Measurements from ENCODE around the gene RFC2. TPM values are rescaled to one million over a fixed set of nuclear protein-coding genes. Genes with fewer than 3 reads are reported as not detected.

The RFC2 gene
- total RNA-seq, 1 experiment from 2014 or later: 73.6 TPM

DNA sequence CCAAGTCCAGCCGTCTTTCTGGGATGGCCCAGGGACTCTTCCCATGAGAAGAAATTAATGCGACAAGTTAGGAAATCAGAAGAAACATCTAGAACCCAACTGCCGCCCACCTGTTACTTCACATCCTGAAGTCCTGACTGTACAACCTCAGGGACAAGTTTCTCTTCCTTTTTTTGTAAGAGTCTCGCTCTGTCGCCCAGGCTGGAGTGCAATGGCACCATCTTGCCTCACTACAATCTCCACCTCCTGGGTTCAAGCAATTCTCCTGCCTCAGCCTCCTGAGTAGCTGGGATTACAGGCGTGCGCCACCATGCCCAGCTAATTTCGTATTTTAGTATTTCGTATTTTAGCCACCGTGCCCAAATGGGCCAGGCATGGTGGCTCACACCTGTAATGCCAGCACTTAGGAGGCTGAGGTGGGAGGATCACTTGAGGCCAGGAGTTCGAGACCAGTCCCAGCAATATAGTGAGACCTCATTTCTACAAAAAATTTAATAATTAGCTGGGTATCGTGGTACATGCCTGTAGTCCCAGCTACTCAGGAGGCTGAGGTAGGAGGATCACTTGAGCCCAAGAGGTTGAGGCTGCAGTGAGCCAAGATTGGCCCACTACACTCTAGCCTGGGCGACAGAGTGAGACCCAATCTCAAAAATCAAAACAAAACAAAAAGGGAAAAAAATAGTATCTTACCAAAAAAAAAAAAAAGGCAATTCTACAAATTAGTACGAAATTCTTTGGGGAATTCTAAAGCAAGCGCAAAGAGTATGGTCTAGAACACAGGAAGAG is 23.6 kb downstream of the RFC2 start:
- no peak overlapping the region for H3K14ac ChIP-seq (ENCODE audit: insufficient read depth, low read length)
- H3K9me3 ChIP-seq (ENCODE audit: control insufficient read depth, low read depth, low read length): no peaks in the 10 kb centered on the region
- no peak overlapping the region for H3K4me2 ChIP-seq (ENCODE audit: insufficient read depth, insufficient read length, low read length)
- Mint-ChIP-seq H3K27me3 (ENCODE audit: low read depth) (no peaks in the 10 kb centered on the region; the same call in none of the 2 replicates), H3K4me3 (no peak overlapping the region), H3K4me1 (no peaks in the 10 kb centered on the region), H3K27ac (no peak overlapping the region), H3K9me3 (no peaks in the 10 kb centered on the region; a peak in 1 of 5 replicates), H3K36me3 (ENCODE audit: insufficient read depth in 1 of 3, low read depth in 3 of 3) (peaks cover 33 to 80% (median 72%) of the 10 kb centered on the region in 3 experiments; a peak in 6 of 7 replicates)
- no peak overlapping the region for H3K18ac ChIP-seq (ENCODE audit: insufficient read length, low read depth, low read length)
- H3K23me2 ChIP-seq (ENCODE audit: insufficient read length, low read depth, low read length, poor library complexity, severe bottlenecking): peaks cover 3% of the 10 kb centered on the region
- no peak overlapping the region for H3K4ac ChIP-seq (ENCODE audit: low read depth, low read length)
- no peaks in the 10 kb centered on the region for H4K20me1 ChIP-seq (ENCODE audit: control insufficient read depth, insufficient read depth, insufficient read length)
- no peak overlapping the region for H4K5ac ChIP-seq (ENCODE audit: insufficient read length, low read depth, low read length)
- H3K23ac ChIP-seq (ENCODE audit: insufficient read length, low read depth, low read length): no peak overlapping the region
- no peak overlapping the region for H3T11ph ChIP-seq (ENCODE audit: low read length)
- no peak overlapping the region for H4K8ac ChIP-seq (replicated peaks; ENCODE audit: insufficient read length, low read depth, low read length)
- no peaks in the 10 kb centered on the region for H3K79me1 ChIP-seq (ENCODE audit: insufficient read depth, low read depth, low read length, poor library complexity, severe bottlenecking)
- no CpG with 5 or more reads among the region's 15 CpGs for WGBS (ENCODE audit: extremely low coverage, insufficient read length, low lambda C conversion rate)
- H2BK20ac ChIP-seq (ENCODE audit: low read depth, low read length, poor library complexity, severe bottlenecking): no peak overlapping the region
- H2BK120ac ChIP-seq (ENCODE audit: low read depth, low read length, poor library complexity, severe bottlenecking): no peak overlapping the region
- H3K79me2 ChIP-seq (ENCODE audit: insufficient read depth, low read length): 0 out of 2 replicates have a peak, but pooled peaks cover 2% of the 10 kb centered on the region
- H3K56ac ChIP-seq (ENCODE audit: insufficient read length, low read depth, low read length): no peak overlapping the region
- H3K27me3 ChIP-seq (ENCODE audit: insufficient read depth, low read length): no peaks in the 10 kb centered on the region
- H2BK15ac ChIP-seq (ENCODE audit: low read depth, low read length): no peak overlapping the region
- H3K4me1 ChIP-seq (ENCODE audit: insufficient read depth, low read length): no peaks in the 10 kb centered on the region
- DNase-seq: no peak
- H2BK12ac ChIP-seq (ENCODE audit: insufficient read length, low read depth, low read length): no peak overlapping the region
- H3K9ac ChIP-seq (ENCODE audit: extremely low read depth, insufficient read length, low read length): no peak overlapping the region
- no peak overlapping the region for H2AK5ac ChIP-seq (ENCODE audit: insufficient read length, low read length)
- H3K27ac ChIP-seq (ENCODE audit: insufficient read length, low read depth, low read length): no peak overlapping the region
- H2AFZ ChIP-seq (ENCODE audit: low read length): no peak overlapping the region
- no peak overlapping the region for H4K91ac ChIP-seq (ENCODE audit: insufficient read length, low read depth, low read length)
- TF ChIP-seq, protein P1, sequence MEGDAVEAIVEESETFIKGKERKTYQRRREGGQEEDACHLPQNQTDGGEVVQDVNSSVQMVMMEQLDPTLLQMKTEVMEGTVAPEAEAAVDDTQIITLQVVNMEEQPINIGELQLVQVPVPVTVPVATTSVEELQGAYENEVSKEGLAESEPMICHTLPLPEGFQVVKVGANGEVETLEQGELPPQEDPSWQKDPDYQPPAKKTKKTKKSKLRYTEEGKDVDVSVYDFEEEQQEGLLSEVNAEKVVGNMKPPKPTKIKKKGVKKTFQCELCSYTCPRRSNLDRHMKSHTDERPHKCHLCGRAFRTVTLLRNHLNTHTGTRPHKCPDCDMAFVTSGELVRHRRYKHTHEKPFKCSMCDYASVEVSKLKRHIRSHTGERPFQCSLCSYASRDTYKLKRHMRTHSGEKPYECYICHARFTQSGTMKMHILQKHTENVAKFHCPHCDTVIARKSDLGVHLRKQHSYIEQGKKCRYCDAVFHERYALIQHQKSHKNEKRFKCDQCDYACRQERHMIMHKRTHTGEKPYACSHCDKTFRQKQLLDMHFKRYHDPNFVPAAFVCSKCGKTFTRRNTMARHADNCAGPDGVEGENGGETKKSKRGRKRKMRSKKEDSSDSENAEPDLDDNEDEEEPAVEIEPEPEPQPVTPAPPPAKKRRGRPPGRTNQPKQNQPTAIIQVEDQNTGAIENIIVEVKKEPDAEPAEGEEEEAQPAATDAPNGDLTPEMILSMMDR (conservative IDR thresholded peaks at IDR 0.05): no peak
- H2BK5ac ChIP-seq (ENCODE audit: insufficient read length, low read length): no peak overlapping the region

Measured in H9 (cell line).